HepG2 (cell line): ENCODE data around the gene IFIT1. TPM values are rescaled to one million over a fixed set of nuclear protein-coding genes. Genes with fewer than 3 reads are reported as not detected.

Source experiments
- EHMT2 ChIP-seq: fragments of 200-600 bp; sonication (generic); IDR thresholded peaks from 2 replicates; pipeline ENCODE4 v1.7.0; 2017; ENCODE audit warnings: antibody characterized with exemption, low read depth, low read length, borderline replicate concordance
- HES4 ChIP-seq: sonication (generic); formaldehyde crosslinking; IDR thresholded peaks from 2 replicates; pipeline ENCODE4 v1.9.0; 2021; ENCODE audit warnings: mild to moderate bottlenecking, missing genetic modification reagents, borderline replicate concordance
- HMGXB4 ChIP-seq, 2 experiments: sonication (generic) in 1 of 2; formaldehyde crosslinking in 1 of 2; IDR thresholded peaks; 2 replicates each; pipeline versions ENCODE4 v1.4.0 to v1.6.1; 2018 to 2020; ENCODE audit warnings: missing genetic modification reagents in 2 of 2, borderline replicate concordance in 1 of 2, low read depth in 1 of 2, mild to moderate bottlenecking in 1 of 2, missing biosample characterization in 1 of 2
- MAZ ChIP-seq, 2 experiments: sonication (generic) in 1 of 2; formaldehyde crosslinking in 1 of 2; IDR thresholded peaks; 2 replicates each; pipeline versions ENCODE4 v1.5.0 to v1.6.1; 2012 to 2020; ENCODE audit warnings: low read depth in 2 of 2, mild to moderate bottlenecking in 2 of 2, borderline replicate concordance in 1 of 2, improper control_type of control experiment in 1 of 2, low read length in 1 of 2, missing genetic modification reagents in 1 of 2, moderate library complexity in 1 of 2
- NFKB2 ChIP-seq: sonication (generic); formaldehyde crosslinking; IDR thresholded peaks from 2 replicates; pipeline ENCODE4 v1.4.0; 2020; ENCODE audit warnings: missing genetic modification reagents, borderline replicate concordance
- PBX2 ChIP-seq: IDR thresholded peaks from 2 replicates; pipeline ENCODE4 v1.6.1; 2016; ENCODE audit warnings: control low read depth
- SRSF9 ChIP-seq: fragments of 200-400 bp; formaldehyde crosslinking; IDR thresholded peaks from 2 replicates; pipeline ENCODE4 v1.6.1; 2018; ENCODE audit warnings: borderline replicate concordance, mild to moderate bottlenecking, low read depth, low read length; ENCODE audit not compliant: insufficient read depth, poor library complexity, severe bottlenecking
- TCF7 ChIP-seq: sonication (generic); IDR thresholded peaks from 2 replicates; pipeline ENCODE4 v1.6.1; 2016; ENCODE audit warnings: antibody characterized with exemption, low read depth
- ZBTB38 ChIP-seq: sonication (generic); formaldehyde crosslinking; IDR thresholded peaks from 2 replicates; pipeline ENCODE4 v1.5.1; 2020; ENCODE audit warnings: mild to moderate bottlenecking, missing genetic modification reagents
- ZNF235 ChIP-seq: sonication (generic); formaldehyde crosslinking; IDR thresholded peaks from 2 replicates; pipeline ENCODE4 v1.8.1; 2023; ENCODE audit warnings: mild to moderate bottlenecking, missing genetic modification reagents, borderline replicate concordance
- ZNF646 ChIP-seq: sonication (generic); formaldehyde crosslinking; IDR thresholded peaks from 2 replicates; pipeline ENCODE4 v1.9.0; 2021; ENCODE audit warnings: mild to moderate bottlenecking, missing genetic modification reagents
- ZNF766 ChIP-seq: sonication (generic); formaldehyde crosslinking; IDR thresholded peaks from 2 replicates; pipeline ENCODE4 v1.5.0; 2020; ENCODE audit warnings: missing genetic modification reagents, borderline replicate concordance
- polyA plus RNA-seq, 8 experiments: library from polyadenylated mRNA; depleted of rRNA in 3 of 8; stranded (reverse) in 7 of 8; unstranded in 1 of 8; fragments of >200 nt; fragmentation: Illumina TruSeq in 4 of 8; extraction: Trizol in 4 of 8; gene quantifications; 2 replicates each; pipeline versions ENCODE4 v1.2.1 to v1.2.3, GENCODE V29; 2011 to 2016; ENCODE audit warnings: low read depth in 4 of 8, missing spikeins in 1 of 8, mixed read lengths in 1 of 8; ENCODE audit not compliant: insufficient read depth in 1 of 8
- total RNA-seq, 5 experiments: library from RNA; depleted of rRNA; stranded (reverse); fragments of >200 nt; fragmentation: Illumina TruSeq; extraction: Trizol; gene quantifications; 2 replicates each; pipeline ENCODE4 v1.2.3, GENCODE V29; 2016; ENCODE audit warnings: low read depth in 1 of 5

Gene IFIT1
- total and polyA plus RNA-seq, 2 of the 13 experiments (the other 11 are each of a cell fraction or from before 2014, with no cell fraction given) = 1.5 to 5.5 TPM

- peak; percentile 23 to 82; a peak in 2 of 4 replicates for TF ChIP-seq HMGXB4 (CRISPR knock-in tag; IDR thresholded peaks at IDR 0.05; ENCODE audit: borderline replicate concordance in 1 of 2, low read depth in 1 of 2)
- TF ChIP-seq TCF7 = no peak
- TF ChIP-seq EHMT2 = no peak
- TF ChIP-seq SRSF9 = no peak
- TF ChIP-seq PBX2 (CRISPR knock-in tag) = no peak
- TF ChIP-seq ZNF766 (CRISPR knock-in tag) = no peak
- peak; percentile 14 for TF ChIP-seq HES4 (CRISPR knock-in tag)
- no peak for TF ChIP-seq MAZ (IDR thresholded peaks at IDR 0.05; ENCODE audit: borderline replicate concordance, low read depth, low read length)
- TF ChIP-seq MAZ (CRISPR knock-in tag; IDR thresholded peaks at IDR 0.05; ENCODE audit: low read depth) = no peak
- TF ChIP-seq ZNF646 = no peak
- TF ChIP-seq ZBTB38 (CRISPR knock-in tag) = no peak
- peak; percentile 71; the same call in 1 of the 2 replicates for TF ChIP-seq NFKB2 (CRISPR knock-in tag)
- TF ChIP-seq ZNF235 (CRISPR knock-in tag) = peak; percentile 52; the same call in 1 of the 2 replicates
These were observed 22.7 kb downstream of the IFIT1 start (continued) for GRCh38 chr10:89414879-89415821.
